PC-9 (cell line): Measurements from ENCODE around the gene EHBP1.

ENCODE experiments used
- EZH2 ChIP-seq: fragments of 200-600 bp; sonication (generic); IDR thresholded peaks from 2 replicates; pipeline ENCODE4 v1.8.0; 2017; ENCODE audit warnings: antibody characterized with exemption, low read depth
- TF ChIP-seq, protein P1 (sequence below): fragments of 200-600 bp; sonication (generic); conservative IDR thresholded peaks from 2 replicates; pipeline ENCODE4 v1.6.1; 2017; ENCODE audit warnings: mixed run types, antibody characterized with exemption, mild to moderate bottlenecking, moderate library complexity

DNA sequence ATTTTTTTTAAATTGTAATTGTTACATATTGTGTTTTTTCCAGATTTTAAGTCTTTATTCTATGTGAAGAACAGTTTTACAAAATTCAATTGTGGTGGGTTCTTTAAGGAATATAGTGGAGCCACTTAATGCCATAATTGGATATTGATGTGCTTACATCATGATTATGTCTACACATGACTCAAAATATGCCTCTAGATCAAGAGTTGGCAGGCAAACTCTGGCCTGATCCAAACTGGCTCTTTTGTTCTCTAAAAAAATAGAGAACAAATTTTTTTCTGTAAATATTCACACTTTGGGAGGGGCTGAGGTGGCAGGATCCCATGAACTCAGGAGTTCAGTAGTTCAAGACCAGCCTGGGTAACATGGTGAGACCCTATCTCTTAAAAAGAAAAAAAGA is 8.3 kb downstream of the EHBP1 start:
- TF ChIP-seq, protein P1, sequence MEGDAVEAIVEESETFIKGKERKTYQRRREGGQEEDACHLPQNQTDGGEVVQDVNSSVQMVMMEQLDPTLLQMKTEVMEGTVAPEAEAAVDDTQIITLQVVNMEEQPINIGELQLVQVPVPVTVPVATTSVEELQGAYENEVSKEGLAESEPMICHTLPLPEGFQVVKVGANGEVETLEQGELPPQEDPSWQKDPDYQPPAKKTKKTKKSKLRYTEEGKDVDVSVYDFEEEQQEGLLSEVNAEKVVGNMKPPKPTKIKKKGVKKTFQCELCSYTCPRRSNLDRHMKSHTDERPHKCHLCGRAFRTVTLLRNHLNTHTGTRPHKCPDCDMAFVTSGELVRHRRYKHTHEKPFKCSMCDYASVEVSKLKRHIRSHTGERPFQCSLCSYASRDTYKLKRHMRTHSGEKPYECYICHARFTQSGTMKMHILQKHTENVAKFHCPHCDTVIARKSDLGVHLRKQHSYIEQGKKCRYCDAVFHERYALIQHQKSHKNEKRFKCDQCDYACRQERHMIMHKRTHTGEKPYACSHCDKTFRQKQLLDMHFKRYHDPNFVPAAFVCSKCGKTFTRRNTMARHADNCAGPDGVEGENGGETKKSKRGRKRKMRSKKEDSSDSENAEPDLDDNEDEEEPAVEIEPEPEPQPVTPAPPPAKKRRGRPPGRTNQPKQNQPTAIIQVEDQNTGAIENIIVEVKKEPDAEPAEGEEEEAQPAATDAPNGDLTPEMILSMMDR: no peak
- TF ChIP-seq EZH2: no peak
